GM18517 (cell line): ENCODE results near the gene TARP.

ENCODE experiments used
- ATAC-seq: cut with Tn5 transposase; IDR thresholded peaks from one replicate; pipeline ENCODE4 v1.9.1; 2021; ENCODE audit warnings: mild to moderate bottlenecking, moderate library complexity; ENCODE audit not compliant: unreplicated experiment

The TARP gene

GRCh38 chr7:38220452-38220851 is 53.0 kb downstream of the TARP start:
- ATAC-seq, result no peak

- ATAC-seq, result no peak
These were observed 55.8 kb downstream of the TARP start for GRCh38 chr7:38217672-38218071.

- peak; percentile 96 for ATAC-seq
These were observed 57.4 kb downstream of the TARP start for GRCh38 chr7:38215735-38216670.

DNA sequence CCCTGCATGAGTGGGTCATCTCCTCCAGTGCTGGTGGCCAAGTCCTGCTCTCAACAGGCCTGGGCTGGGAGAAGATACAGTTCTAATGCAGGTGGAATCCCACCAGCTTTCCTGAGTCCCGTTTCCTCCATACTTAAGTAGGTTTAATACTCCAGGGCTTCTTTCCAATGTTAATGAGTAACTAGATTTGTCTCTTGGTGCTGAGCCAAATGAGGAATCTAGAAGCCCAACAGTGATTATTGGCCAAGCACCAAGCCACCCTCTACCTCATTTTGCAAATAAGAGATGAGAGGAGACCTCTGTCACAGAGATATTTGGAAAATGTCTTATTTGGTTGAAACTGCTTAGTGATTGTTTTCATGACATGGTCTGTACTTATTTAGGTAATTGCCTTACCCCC is 58.3 kb downstream of the TARP start:
- ATAC-seq, result no peak

DNA sequence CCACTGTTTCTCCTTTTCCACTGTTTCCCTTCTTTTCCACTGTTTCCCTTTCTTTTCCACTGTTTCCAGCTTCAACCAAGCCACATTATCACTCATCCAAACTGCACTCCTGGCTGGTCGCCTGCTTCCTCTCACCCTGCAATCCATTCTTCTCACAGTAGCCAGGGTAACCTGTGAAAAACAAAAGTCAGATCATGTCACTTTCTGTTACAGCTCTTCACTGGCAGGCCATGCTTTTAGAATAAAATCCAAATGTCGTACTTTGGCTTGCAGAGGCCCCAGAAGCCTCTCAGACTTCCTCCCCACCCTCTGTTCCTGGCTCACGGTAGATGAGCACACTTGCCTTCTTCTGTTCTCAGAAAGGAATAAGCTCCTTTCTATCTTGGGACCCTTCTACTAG is 61.5 kb downstream of the TARP start:
- ATAC-seq, result no peak

DNA sequence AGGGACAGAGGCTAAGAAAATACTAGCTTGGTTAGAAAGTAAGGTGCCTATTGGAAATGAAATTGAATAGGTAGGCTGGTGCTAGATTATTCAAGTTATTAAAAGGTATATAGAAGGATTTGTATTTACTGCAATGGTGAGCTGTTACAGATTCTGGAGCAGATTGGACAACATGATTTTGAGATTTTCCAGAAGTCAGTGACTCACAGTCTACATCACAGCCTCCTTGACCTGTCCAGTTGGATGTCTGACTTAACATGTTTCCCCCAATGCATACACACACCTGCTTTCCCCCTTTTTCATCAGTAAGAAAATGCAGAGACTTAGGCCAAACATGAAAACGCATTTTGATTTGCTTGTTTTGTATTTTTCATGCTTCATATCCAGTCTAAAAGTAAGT is 62.0 kb downstream of the TARP start:
- no peak for ATAC-seq
